HG02623 (cell line): ENCODE measurements around the gene NEURL2.
"Not testable (repeated sequence)": the region's sequence is repeated elsewhere in the genome, so short reads cannot be mapped to it uniquely, and the experiment has no call there.

Experiments
- ATAC-seq: cut with Tn5 transposase; IDR thresholded peaks from one replicate; pipeline ENCODE4 v1.9.1; 2021; ENCODE audit warnings: moderate library complexity; ENCODE audit not compliant: unreplicated experiment

Gene NEURL2

GRCh38 chr20:45890985-45891983, at the start of gene NEURL2, which contains the start of gene CTSA:
TSS of gene NEURL2 (minus strand) at chr20:45891208. CDS start at chr20:45890991, 217 bp downstream.
TSS of gene CTSA (plus strand) at chr20:45891335. CDS start at chr20:45891569, 234 bp downstream.
- peak; percentile 81 for ATAC-seq

GRCh38 chr20:45940469-45940868, 49.5 kb upstream of the NEURL2 start:
- ATAC-seq: no peak

GRCh38 chr20:45940053-45940452, 49.0 kb upstream of the NEURL2 start:
- no peak for ATAC-seq

GRCh38 chr20:45938727-45939438, 47.9 kb upstream of the NEURL2 start:
- ATAC-seq: no peak

GRCh38 chr20:45937765-45938164, 46.8 kb upstream of the NEURL2 start:
- ATAC-seq: no peak

GRCh38 chr20:45935416-45936046, 44.5 kb upstream of the NEURL2 start:
- peak; percentile 7 for ATAC-seq

GRCh38 chr20:45934586-45935415, 43.8 kb upstream of the NEURL2 start, which contains the start of gene PCIF1:
TSS of gene PCIF1 (plus strand) at chr20:45934683. CDS start at chr20:45939000, 4,317 bp downstream.
- ATAC-seq: peak; percentile 74

GRCh38 chr20:45934046-45934585, 43.1 kb upstream of the NEURL2 start:
- ATAC-seq: peak; percentile 8

GRCh38 chr20:45933266-45934045, 42.4 kb upstream of the NEURL2 start:
- ATAC-seq: no peak

GRCh38 chr20:45931680-45932079, 40.7 kb upstream of the NEURL2 start:
- not testable (repeated sequence) for ATAC-seq

- no peak for ATAC-seq
Measured at GRCh38 chr20:45927071-45927878, 36.3 kb upstream of the NEURL2 start.

GRCh38 chr20:45926731-45927070, 35.7 kb upstream of the NEURL2 start:
- ATAC-seq: no peak

GRCh38 chr20:45925821-45926506, 35.0 kb upstream of the NEURL2 start:
- ATAC-seq: no peak

GRCh38 chr20:45924391-45925261, 33.6 kb upstream of the NEURL2 start:
- ATAC-seq: no peak

GRCh38 chr20:45921337-45922189, 30.6 kb upstream of the NEURL2 start:
- ATAC-seq: no peak
